Measurements from ENCODE around the gene TCEA2. TPM values are rescaled to one million over a fixed set of nuclear protein-coding genes. Genes with fewer than 3 reads are reported as not detected.

TCEA2 gene
- total and polyA plus RNA-seq, 2 donors (not counting 1 experiment from before 2014, with no cell fraction given): 58.1 to 63.9 TPM

DNA sequence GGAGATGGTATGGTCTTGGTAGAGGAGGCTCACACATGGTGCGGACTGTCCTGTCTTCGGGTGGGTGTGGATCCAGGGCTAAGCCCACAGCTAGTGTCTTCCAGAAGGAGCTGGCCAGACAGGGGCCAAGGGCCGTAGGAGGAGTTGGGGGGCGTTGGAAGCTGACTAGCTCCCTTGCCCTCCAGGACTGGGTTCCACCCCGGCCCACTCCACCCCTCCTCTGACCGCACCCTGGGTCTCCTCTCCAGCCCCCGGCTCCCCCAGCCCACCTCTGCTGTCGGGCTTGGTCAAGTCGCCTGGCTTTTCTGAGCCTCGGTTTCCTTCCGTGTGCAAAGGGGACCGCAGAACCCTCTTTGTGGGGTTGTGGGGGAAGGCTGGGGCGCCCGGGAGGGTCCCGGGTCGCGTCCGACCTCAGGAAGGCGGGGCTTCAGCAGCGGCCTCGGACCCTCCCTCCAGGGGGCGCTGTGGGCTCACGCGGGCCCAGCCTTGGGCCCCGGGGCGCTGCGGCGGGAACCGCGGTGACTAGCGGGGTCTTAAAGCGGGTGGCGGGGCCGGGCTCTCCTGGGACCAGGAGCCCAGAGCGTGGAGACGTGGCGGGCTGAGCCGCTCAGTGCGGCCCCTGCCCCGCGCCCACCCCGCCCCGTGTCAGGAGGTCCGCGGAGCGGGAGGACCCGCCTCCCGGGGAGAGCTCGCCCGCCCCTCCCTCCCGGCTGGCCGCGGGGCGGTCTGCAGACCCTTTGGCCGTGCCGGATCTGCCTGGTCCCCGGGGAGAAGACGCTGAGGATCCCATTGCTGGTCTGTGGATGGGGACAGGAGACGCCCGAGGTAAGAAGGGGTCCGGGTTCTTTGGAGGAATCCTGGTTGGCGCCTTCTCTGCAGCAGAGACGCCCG lies 39.0 kb downstream of the TCEA2 start:
- TF ChIP-seq EZH2 (IDR thresholded peaks at IDR 0.05; ENCODE audit: borderline replicate concordance, insufficient read depth, low read depth, low read length, poor library complexity, severe bottlenecking): no peak
- TF ChIP-seq, protein P1, sequence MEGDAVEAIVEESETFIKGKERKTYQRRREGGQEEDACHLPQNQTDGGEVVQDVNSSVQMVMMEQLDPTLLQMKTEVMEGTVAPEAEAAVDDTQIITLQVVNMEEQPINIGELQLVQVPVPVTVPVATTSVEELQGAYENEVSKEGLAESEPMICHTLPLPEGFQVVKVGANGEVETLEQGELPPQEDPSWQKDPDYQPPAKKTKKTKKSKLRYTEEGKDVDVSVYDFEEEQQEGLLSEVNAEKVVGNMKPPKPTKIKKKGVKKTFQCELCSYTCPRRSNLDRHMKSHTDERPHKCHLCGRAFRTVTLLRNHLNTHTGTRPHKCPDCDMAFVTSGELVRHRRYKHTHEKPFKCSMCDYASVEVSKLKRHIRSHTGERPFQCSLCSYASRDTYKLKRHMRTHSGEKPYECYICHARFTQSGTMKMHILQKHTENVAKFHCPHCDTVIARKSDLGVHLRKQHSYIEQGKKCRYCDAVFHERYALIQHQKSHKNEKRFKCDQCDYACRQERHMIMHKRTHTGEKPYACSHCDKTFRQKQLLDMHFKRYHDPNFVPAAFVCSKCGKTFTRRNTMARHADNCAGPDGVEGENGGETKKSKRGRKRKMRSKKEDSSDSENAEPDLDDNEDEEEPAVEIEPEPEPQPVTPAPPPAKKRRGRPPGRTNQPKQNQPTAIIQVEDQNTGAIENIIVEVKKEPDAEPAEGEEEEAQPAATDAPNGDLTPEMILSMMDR (IDR thresholded peaks at IDR 0.05): peak; percentile 84
- Histone ChIP-seq H3K9me3 (ENCODE audit: control extremely low read depth in 1 of 3, control insufficient read depth in 2 of 3, insufficient read depth in 1 of 3, low read length in 2 of 3) (peaks cover 0 to 4% (median 0%) of the 10 kb centered on the region in 3 donors), H3K4me3 (ENCODE audit: control extremely low read depth in 1 of 5, extremely low read depth in 1 of 5, insufficient read depth in 1 of 5, low read depth in 2 of 5, low read length in 4 of 5) (peak overlapping the region in 4 of 5 experiments; percentile 24 to 59 (median 55)), H3K79me2 (ENCODE audit: control insufficient read depth, insufficient read depth, low read length) (peaks cover 5% of the 10 kb centered on the region), H3K9ac (ENCODE audit: low read length) (peak overlapping the region; percentile 53), H3K27ac (ENCODE audit: low read length in 2 of 2) (peak overlapping the region in 1 of 2 donors; percentile 89), H3K4me2 (replicated peaks; ENCODE audit: low read depth, low read length, poor library complexity, severe bottlenecking) (peak overlapping the region; percentile 87), H3K4me1 (ENCODE audit: control insufficient read depth in 2 of 2, insufficient read depth in 2 of 2, low read length in 2 of 2) (peaks cover 27 to 43% of the 10 kb centered on the region in 2 donors), H3K36me3 (replicated peaks in 1 of 2; ENCODE audit: control extremely low read depth in 1 of 2, control insufficient read depth in 1 of 2, extremely low read depth in 1 of 2, insufficient read depth in 2 of 2, low read length in 1 of 2) (peaks cover 0 to 16% of the 10 kb centered on the region in 2 experiments), H2AFZ (ENCODE audit: insufficient read depth, low read depth, low read length, poor library complexity, severe bottlenecking) (peak overlapping the region; percentile 71), H3K27me3 (replicated peaks in 1 of 4; ENCODE audit: control extremely low read depth in 1 of 4, control insufficient read depth in 3 of 4, insufficient read depth in 4 of 4, low read length in 3 of 4) (peaks cover 0 to 21% (median 5%) of the 10 kb centered on the region in 4 experiments), H4K20me1 (ENCODE audit: control insufficient read depth, insufficient read depth, low read length, poor library complexity, severe bottlenecking) (no peaks in the 10 kb centered on the region)
- peak overlapping the region; percentile 92 for H3K4me3 Mint-ChIP-seq
- H3K27ac Mint-ChIP-seq: peak overlapping the region; percentile 95
- peaks cover 38% of the 10 kb centered on the region for H3K4me1 Mint-ChIP-seq
- WGBS (ENCODE audit: insufficient coverage): 6% methylated on average over 57 of the region's 64 CpGs
- peak; percentile 32 for ATAC-seq (ENCODE audit: low read depth)
- ChIA-PET POLR2A (interaction anchor here (0.6 to 2.2 kb wide), 4 partner anchors 17 to 151 kb away, joined by 3 to 8 read pairs (median 6); partner anchors contain the start of genes OPRL1 and RGS19), CTCF (interaction anchor here (0.6 to 5.8 kb wide), 11 partner anchors 9 to 83 kb away, joined by 3 to 76 read pairs (median 5); partner anchors contain the start of genes LKAAEAR1, OPRL1, RGS19 and TCEA2)
- intact Hi-C loops (cut with micrococcal nuclease): loop anchor here (1.0 to 5.0 kb wide), 2 partner anchors 18 to 65 kb away; partner anchors contain the start of gene C20orf204
- DNase-seq: peak; percentile 84
- H3K9me3 Mint-ChIP-seq (ENCODE audit: insufficient read depth): no peaks in the 10 kb centered on the region
- no peaks in the 10 kb centered on the region for H3K27me3 Mint-ChIP-seq

Data from B cell (primary cell).